Psoas muscle (tissue), 8 donors: ENCODE measurements around the gene TRAK1. TPM values are rescaled to one million over a fixed set of nuclear protein-coding genes. Genes with fewer than 3 reads are reported as not detected.

Experiments used
- ATAC-seq, 4 donors: fragments of 200-7000 bp; cut with Tn5 transposase; one replicate each; pipeline ENCODE4 v1.9.1; 2020; ENCODE audit warnings: moderate library complexity in 3 of 4, mild to moderate bottlenecking in 2 of 4
- DNase-seq, 2 donors: peaks; one replicate each; pipeline ENCODE4 v3.0.0-alpha.2; 2020
- H3K27ac ChIP-seq: fragments of 200-600 bp; one replicate; pipeline ENCODE4 v1.8.0; 2022
- H3K27me3 ChIP-seq, 3 donors: fragments of 200-600 bp in 1 of 3; one replicate each; pipeline versions ENCODE4 v1.6.1 to v1.8.0; 2013 to 2022; ENCODE audit warnings: low read length in 2 of 3, mild to moderate bottlenecking in 2 of 3, moderate library complexity in 1 of 3; ENCODE audit not compliant: insufficient read depth in 3 of 3
- H3K36me3 ChIP-seq, 2 donors: fragments of 200-600 bp in 1 of 2; one replicate each; pipeline versions ENCODE4 v1.6.1 to v1.8.0; 2013 to 2022; ENCODE audit warnings: low read depth in 1 of 2, mild to moderate bottlenecking in 1 of 2, moderate library complexity in 1 of 2; ENCODE audit not compliant: insufficient read depth in 1 of 2
- H3K4me1 ChIP-seq: fragments of 200-600 bp; one replicate; pipeline ENCODE4 v1.8.0; 2022
- H3K4me3 ChIP-seq: fragments of 200-600 bp; one replicate; pipeline ENCODE4 v1.8.0; 2022; ENCODE audit warnings: mild to moderate bottlenecking
- H3K9me3 ChIP-seq: fragments of 200-600 bp; one replicate; pipeline ENCODE4 v1.8.0; 2022
- CTCF ChIP-seq: fragments of 200-600 bp; IDR thresholded peaks from one replicate; pipeline ENCODE4 v1.8.0; 2022; ENCODE audit warnings: antibody characterized with exemption
- whole genome bisulfite sequencing, 3 donors: extraction: QIAGEN DNeasy Blood & Tissue Kit; methylation state at CpG; one replicate each; pipeline versions ENCODE4 v1.1.6 to v1.1.7; 2013; 5-methylcytosine and 5-hydroxymethylcytosine counted together
- intact Hi-C, 2 donors: fragments of 100-400 bp; cut with DNase I; formaldehyde crosslinking; loops; one replicate each; pipeline versions ENCODE4 v1.11.0 to v1.14.2; 2022
- polyA plus RNA-seq, 3 donors: library from polyadenylated mRNA; stranded (reverse); fragments of 200-250 nt; gene quantifications; one replicate each; pipeline ENCODE4 v1.2.3, GENCODE V29; 2013
- total RNA-seq, 4 donors: library from RNA; stranded (reverse); fragmentation: NEBNext Ultra II Directional in 2 of 4; extraction: Animal tissue kit (Norgen Biotek cat#: 25700) in 2 of 4; gene quantifications; one replicate each; pipeline versions ENCODE4 v1.2.1 to v1.2.4, GENCODE V29; 2021 to 2023
- donor health status: healthy with polysubstance abuse.
- donor health status: DM: no; HTN: no; CAD: no; lungs with moderate emphysema.
- donor health status: Bipolar disorder and iron deficiency.
- donor health status: healthy.
- donor health status: DM: yes; HTN: yes; CAD: no.
- donor health status: DM: no; HTN: no; CAD: no.
- donor health status: DM: no; HTN: no; CAD: no.
- donor health status: DM: yes; HTN: yes; CAD: no.

TRAK1 gene
- total and polyA plus RNA-seq, 7 donors, result 30.8 to 128 (median 94.8) TPM

DNA sequence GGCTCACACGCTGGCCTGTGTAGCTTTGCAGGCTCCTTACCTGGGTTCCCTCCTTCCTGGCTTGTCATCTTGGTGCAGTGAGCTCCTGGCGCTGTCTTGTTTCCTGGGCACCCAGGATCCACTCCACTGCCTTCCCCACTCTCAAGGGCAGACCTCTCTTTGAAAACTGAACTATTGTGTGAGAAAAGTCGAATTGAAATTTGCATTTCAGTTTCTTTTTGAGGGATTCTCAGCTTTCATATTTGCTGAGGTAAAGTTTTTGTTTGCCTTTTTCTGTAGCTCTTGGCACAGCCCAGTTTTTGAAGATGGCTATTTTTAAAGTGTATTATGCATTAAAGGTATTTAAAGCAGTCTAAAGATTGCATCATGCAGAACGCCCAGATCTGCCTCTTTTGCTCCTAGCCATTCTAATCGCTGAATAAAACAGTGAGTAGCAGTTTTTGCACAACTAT is 104.7 kb downstream of the TRAK1 start:
- intact Hi-C loops, result loop anchor here in 1 of 2 donors (10.0 kb wide), 2 partner anchors 181 to 301 kb away; no protein-coding TSS in a partner anchor
- Histone ChIP-seq H3K4me1 (peaks cover 11% of the 10 kb centered on the region), H3K27ac (peak overlapping the region; percentile 68), H3K27me3 (no peaks in the 10 kb centered on the region), H3K9me3 (no peaks in the 10 kb centered on the region), H3K36me3 (peaks cover 14 to 76% of the 10 kb centered on the region in 2 donors), H3K4me3 (no peak overlapping the region)
- WGBS, 3 donors, result 57 to 76% (median 64%) methylated on average over 5 of the region's 5 CpGs
- no peak for TF ChIP-seq CTCF
- DNase-seq (no peak), ATAC-seq (peak; percentile 40 to 80 (median 60))

GRCh38 chr3:42198709-42199108 is 107.6 kb downstream of the TRAK1 start:
- H3K27me3 ChIP-seq, result no peaks in the 10 kb centered on the region

DNA sequence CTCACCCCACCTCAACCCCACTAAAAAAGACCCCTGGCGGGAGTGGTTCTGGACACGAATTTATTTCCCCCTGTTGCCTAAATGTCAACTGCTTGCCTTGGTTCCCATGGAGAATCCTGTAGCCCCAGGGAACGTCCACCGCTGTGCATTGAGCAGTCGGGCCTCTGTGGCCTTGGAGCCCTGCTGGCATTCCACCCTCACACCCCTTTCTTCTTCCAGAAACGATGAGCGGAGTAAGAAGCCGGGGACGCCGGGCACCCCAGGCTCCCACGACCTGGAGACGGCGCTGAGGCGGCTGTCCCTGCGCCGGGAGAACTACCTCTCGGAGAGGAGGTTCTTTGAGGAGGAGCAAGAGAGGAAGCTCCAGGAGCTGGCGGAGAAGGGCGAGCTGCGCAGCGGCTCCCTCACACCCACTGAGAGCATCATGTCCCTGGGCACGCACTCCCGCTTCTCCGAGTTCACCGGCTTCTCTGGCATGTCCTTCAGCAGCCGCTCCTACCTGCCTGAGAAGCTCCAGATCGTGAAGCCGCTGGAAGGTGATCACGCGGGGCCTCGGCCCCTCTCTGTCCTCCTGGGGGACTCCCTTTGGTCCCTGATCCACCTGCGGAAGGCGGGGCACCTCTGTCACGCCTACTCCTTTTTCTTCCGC is 111.2 kb downstream of the TRAK1 start:
- Histone ChIP-seq H3K27ac (no peak overlapping the region), H3K36me3 (peaks cover 16 to 76% of the 10 kb centered on the region in 2 donors), H3K27me3 (no peaks in the 10 kb centered on the region), H3K9me3 (no peaks in the 10 kb centered on the region), H3K4me3 (no peak overlapping the region), H3K4me1 (peaks cover 4% of the 10 kb centered on the region)
- DNase-seq, result no peak
- no peak for TF ChIP-seq CTCF
- intact Hi-C loops, result no loop called here
- no peak for ATAC-seq
- WGBS, 3 donors, result 90 to 92% (median 90%) methylated on average over 32 to 35 of the region's 35 CpGs

More at GRCh38 chr3:42198709-42199108, 107.6 kb downstream of the TRAK1 start:
- intact Hi-C loops, result loop anchor here in 1 of 2 donors (10.0 kb wide), 2 partner anchors 184 to 304 kb away; no protein-coding TSS in a partner anchor
- H3K9me3 ChIP-seq, result no peaks in the 10 kb centered on the region
- ATAC-seq (no peak), DNase-seq (no peak)
- peaks cover 15 to 90% of the 10 kb centered on the region in 2 donors for H3K36me3 ChIP-seq
- no peak overlapping the region for H3K27ac ChIP-seq
- TF ChIP-seq CTCF, result no peak
- H3K4me3 ChIP-seq, result no peak overlapping the region
- peaks cover 11% of the 10 kb centered on the region for H3K4me1 ChIP-seq
- 76 to 94% (median 88%) methylated on average over 3 of the region's 3 CpGs for WGBS, 3 donors

DNA sequence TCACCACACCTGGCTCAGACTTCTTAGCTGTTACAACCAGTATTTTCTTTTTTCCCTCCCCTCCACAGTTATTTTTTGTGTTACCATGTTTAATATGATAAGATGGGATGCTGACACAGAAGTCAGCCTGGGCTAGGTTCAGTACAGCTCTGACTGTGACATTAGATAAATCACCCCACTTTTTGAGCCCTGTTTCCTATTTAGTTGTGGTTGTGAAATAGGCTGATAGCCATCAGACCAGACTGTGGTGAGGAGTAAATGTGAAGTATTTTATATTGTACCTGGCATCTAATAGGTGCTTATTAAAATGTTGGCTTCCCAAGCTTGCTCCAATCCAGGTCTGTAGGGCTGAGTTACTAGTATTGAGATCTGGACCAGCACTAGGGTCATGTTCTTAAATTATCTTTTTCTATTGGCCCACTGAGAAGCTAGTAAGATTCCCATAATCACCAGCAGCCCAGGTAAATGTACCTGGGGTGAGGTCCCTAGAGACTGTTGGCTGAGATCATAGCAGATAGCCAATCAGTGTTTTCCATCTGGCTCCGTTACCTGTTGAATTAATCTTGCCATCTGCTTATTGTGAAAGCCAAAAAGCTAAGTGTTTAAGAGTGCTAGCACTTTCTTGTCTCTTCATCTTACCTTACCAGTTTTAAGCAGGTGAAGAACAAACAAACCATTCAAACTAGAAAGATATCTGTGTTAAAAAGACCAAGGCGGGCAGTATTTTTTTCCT is 113.9 kb downstream of the TRAK1 start:
- intact Hi-C loops, result no loop called here
- peaks cover 9 to 66% of the 10 kb centered on the region in 2 donors for H3K36me3 ChIP-seq
- peaks cover 4% of the 10 kb centered on the region for H3K4me1 ChIP-seq
- H3K27me3 ChIP-seq, result no peaks in the 10 kb centered on the region
- H3K27ac ChIP-seq, result no peak overlapping the region
- DNase-seq, result no peak
- no peak for TF ChIP-seq CTCF
- no peak for ATAC-seq
- no peak overlapping the region for H3K4me3 ChIP-seq
- WGBS, 3 donors, result 94 to 98% (median 97%) methylated on average over 2 of the region's 2 CpGs
- no peaks in the 10 kb centered on the region for H3K9me3 ChIP-seq
